ENCODE measurements around the gene GPATCH2. TPM values are rescaled to one million over a fixed set of nuclear protein-coding genes. Genes with fewer than 3 reads are reported as not detected.

Gene GPATCH2
- total and polyA plus RNA-seq, 12 donors, result 2.3 to 10.6 (median 7.3) TPM

- intact Hi-C loops (cut with DNase I), result no loop called here
- Histone ChIP-seq H3K4me1 (no peaks in the 10 kb centered on the region), H3K27me3 (no peaks in the 10 kb centered on the region), H3K36me3 (no peaks in the 10 kb centered on the region), H3K9me3 (no peaks in the 10 kb centered on the region), H3K27ac (no peak overlapping the region), H3K4me3 (no peak overlapping the region)
- WGBS, 2 donors, result 92 to 100% methylated on average over 1 of the region's 1 CpG
- no peak for TF ChIP-seq CTCF (IDR thresholded peaks at IDR 0.05)
- no peak for ATAC-seq
- no peak for DNase-seq
These were observed 158.0 kb downstream of the GPATCH2 start for GRCh38 chr1:217472915-217473314.

GRCh38 chr1:217471403-217471802 lies 159.5 kb downstream of the GPATCH2 start:
- no peak overlapping the region for H3K4me3 ChIP-seq
- H3K27me3 ChIP-seq, result no peaks in the 10 kb centered on the region
- no peak for ATAC-seq
- 70 to 80% methylated on average over 1 of the region's 1 CpG for WGBS, 2 donors
- no peak for TF ChIP-seq CTCF (IDR thresholded peaks at IDR 0.05)
- H3K9me3 ChIP-seq, result peaks cover 0 to 5% (median 0%) of the 10 kb centered on the region in 11 donors
- H3K4me1 ChIP-seq, result no peaks in the 10 kb centered on the region
- H3K36me3 ChIP-seq, result no peaks in the 10 kb centered on the region
- H3K27ac ChIP-seq, result no peak overlapping the region
- intact Hi-C loops (cut with DNase I), result no loop called here
- DNase-seq, result no peak

GRCh38 chr1:217469983-217470382 lies 160.9 kb downstream of the GPATCH2 start:
- H3K27ac ChIP-seq, result no peak overlapping the region
- no peaks in the 10 kb centered on the region for H3K27me3 ChIP-seq
- no peak for TF ChIP-seq CTCF (IDR thresholded peaks at IDR 0.05)
- WGBS, 2 donors, result 84 to 90% methylated on average over 1 of the region's 1 CpG
- H3K9me3 ChIP-seq, result peaks cover 0 to 18% (median 5%) of the 10 kb centered on the region in 11 donors
- no peaks in the 10 kb centered on the region for H3K4me1 ChIP-seq
- H3K4me3 ChIP-seq, result no peak overlapping the region
- H3K36me3 ChIP-seq, result peaks cover 0 to 7% (median 0%) of the 10 kb centered on the region in 9 donors
- DNase-seq, result no peak
- intact Hi-C loops (cut with DNase I), result no loop called here
- no peak for ATAC-seq

GRCh38 chr1:217465102-217465501 lies 165.8 kb downstream of the GPATCH2 start:
- Histone ChIP-seq H3K9me3 (peaks cover 0 to 27% (median 5%) of the 10 kb centered on the region in 11 donors), H3K36me3 (peaks cover 0 to 7% (median 0%) of the 10 kb centered on the region in 9 donors), H3K4me1 (no peaks in the 10 kb centered on the region), H3K4me3 (no peak overlapping the region), H3K27ac (no peak overlapping the region), H3K27me3 (no peaks in the 10 kb centered on the region)
- no peak for TF ChIP-seq CTCF (IDR thresholded peaks at IDR 0.05)
- 100% methylated on average over 1 of the region's 1 CpG for WGBS, 2 donors
- DNase-seq, result no peak
- ATAC-seq, result no peak
- intact Hi-C loops (cut with DNase I), result no loop called here

Measured in heart right ventricle (tissue), 16 donors.